Endothelial cell of umbilical vein (primary cell): ENCODE measurements around the gene EEF1AKMT3.

Source experiments
- MAX ChIP-seq: IDR thresholded peaks from 2 replicates; pipeline ENCODE4 v1.6.1; 2011; ENCODE audit not compliant: insufficient read depth, insufficient read length
- POLR2A ChIP-seq: IDR thresholded peaks from 2 replicates; pipeline ENCODE4 v1.6.1; 2012; ENCODE audit warnings: low read depth, mild to moderate bottlenecking, control low read depth, low read length
- POLR2AphosphoS5 ChIP-seq: IDR thresholded peaks from 2 replicates; pipeline ENCODE4 v1.6.1; 2012; ENCODE audit warnings: low read depth, mild to moderate bottlenecking, control low read depth, low read length, moderate library complexity; ENCODE audit not compliant: insufficient read depth
- TF ChIP-seq, protein P1 (sequence below), 2 donors: IDR thresholded peaks; 1 replicate in 1 of 2; 2 replicates in 1 of 2; pipeline ENCODE4 v1.5.1; 2011; ENCODE audit warnings: low read length in 2 of 2, mild to moderate bottlenecking in 2 of 2, moderate library complexity in 2 of 2, control low read depth in 1 of 2, inconsistent platforms in 1 of 2, low read depth in 1 of 2; ENCODE audit not compliant: insufficient read depth in 1 of 2; ENCODE audit errors: extremely low read depth in 1 of 2

DNA sequence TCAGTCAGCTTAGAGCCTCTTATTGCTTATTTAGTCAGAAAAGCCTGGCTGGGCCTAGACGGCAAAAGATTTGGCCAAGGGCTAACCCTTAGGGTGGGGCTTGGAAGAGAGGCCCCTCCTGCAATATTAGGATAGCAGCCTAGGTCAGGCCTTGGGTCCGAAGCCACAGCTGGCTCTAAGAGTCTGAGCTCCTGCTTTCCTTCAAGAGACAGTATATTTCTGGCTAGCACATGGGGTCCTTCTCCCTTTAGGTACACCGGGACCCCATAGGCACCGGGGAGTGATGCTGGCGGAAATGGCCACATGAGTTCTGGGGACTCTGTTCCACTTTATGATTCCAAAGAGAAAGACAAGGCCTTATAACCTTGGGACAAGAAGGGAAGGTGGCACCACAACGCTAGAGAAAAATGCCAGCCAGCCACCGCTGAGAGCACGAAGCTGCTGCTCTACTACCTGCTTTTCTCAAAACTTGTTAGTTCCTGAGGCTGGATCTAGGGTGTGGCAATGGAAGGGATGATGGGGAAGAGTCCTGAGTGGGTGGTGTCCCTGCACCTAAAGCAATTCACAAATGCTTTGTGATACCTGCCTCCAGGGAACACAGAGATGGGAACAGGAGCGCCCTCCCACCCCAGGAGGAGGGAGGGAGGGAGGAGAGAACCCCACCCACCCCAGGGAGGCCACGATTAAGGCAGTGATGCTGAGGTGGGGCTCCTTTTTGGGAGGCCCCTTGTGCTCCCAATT is 49.2 kb downstream of the EEF1AKMT3 start:
- no peak for TF ChIP-seq POLR2A
- TF ChIP-seq, protein P1, sequence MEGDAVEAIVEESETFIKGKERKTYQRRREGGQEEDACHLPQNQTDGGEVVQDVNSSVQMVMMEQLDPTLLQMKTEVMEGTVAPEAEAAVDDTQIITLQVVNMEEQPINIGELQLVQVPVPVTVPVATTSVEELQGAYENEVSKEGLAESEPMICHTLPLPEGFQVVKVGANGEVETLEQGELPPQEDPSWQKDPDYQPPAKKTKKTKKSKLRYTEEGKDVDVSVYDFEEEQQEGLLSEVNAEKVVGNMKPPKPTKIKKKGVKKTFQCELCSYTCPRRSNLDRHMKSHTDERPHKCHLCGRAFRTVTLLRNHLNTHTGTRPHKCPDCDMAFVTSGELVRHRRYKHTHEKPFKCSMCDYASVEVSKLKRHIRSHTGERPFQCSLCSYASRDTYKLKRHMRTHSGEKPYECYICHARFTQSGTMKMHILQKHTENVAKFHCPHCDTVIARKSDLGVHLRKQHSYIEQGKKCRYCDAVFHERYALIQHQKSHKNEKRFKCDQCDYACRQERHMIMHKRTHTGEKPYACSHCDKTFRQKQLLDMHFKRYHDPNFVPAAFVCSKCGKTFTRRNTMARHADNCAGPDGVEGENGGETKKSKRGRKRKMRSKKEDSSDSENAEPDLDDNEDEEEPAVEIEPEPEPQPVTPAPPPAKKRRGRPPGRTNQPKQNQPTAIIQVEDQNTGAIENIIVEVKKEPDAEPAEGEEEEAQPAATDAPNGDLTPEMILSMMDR (IDR thresholded peaks at IDR 0.05; ENCODE audit: extremely low read depth in 1 of 2, insufficient read depth in 1 of 2, low read depth in 1 of 2, low read length in 2 of 2) = no peak
- no peak for TF ChIP-seq MAX
- no peak for TF ChIP-seq POLR2AphosphoS5
